Measurements from ENCODE around the gene CFAP141.

CFAP141 gene

DNA sequence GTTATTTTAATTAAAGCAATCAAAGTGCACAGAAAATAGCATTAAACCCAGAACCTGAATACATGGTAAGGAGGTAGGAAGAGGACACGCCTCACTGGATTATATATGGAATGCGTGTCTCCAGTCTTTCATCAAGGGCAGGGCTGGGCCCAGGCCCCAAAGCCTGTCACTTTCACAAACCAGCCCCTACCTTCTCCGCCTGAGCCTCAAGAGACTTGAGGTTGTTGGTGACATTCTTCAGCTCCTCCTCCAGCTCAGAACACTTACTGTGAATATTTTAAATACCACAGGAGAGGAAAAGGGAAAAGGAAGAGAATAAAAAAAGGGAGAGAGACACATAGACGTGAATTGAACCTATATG lies 34.9 kb downstream of the CFAP141 start:
- no peak for DNase-seq (ENCODE audit: low spot score)

DNA sequence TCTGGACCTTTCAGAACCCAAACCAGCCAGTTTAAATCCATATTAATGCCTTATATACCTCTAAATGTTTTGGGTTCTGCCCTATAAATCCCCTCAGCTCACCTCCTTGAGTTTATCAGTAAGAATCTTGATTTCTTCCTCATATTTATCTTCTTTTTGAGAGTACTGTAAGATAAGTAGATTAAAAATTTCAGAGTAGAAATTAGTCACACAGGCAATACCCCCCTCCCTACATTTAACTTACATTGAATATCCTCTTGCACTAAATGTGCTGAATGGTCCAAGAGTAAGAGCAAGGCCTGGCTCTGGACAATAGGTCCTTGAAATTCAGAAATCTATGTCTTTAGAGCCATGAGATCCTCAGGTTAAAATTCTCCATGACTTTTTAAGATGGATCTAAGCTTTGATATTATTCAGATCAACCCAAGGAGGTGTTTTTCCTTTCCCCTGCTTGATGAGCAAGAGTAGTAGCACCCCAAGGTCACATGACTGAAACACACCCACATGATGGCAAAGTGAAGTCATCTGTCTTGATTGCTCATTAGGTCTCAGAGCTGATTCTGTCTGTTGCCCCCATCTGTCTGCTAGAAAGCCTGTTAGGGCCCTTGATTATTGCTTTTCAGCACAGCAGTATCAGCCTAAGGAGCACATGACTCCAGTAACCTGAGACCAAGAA lies 35.4 kb downstream of the CFAP141 start:
- DNase-seq (ENCODE audit: low spot score), result no peak

DNA sequence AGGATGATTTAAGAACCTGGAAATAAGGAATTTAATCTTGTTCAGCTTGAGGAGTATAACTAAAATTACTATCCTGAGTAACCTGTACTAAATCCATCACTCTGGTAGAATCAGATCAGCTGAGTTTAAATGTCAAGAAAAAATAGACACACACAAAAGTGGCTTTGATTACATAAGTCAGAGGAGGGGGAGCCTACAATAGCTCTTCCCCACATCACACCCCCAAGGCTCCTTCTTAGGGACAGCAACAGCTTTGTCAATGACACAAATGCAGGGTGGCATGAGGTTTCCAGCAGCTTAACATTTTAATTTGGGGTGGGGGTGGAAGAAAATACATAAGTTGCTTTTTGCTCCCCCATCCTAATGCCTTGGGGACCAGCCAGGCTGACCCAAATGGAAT lies 38.7 kb downstream of the CFAP141 start:
- DNase-seq (ENCODE audit: low spot score), result no peak

- no peak for DNase-seq (ENCODE audit: low spot score)
These were observed 39.9 kb downstream of the CFAP141 start for GRCh38 chr1:154166207-154166606.

GRCh38 chr1:154159554-154159953 lies 46.6 kb downstream of the CFAP141 start:
- no peak for DNase-seq (ENCODE audit: low spot score)

DNA sequence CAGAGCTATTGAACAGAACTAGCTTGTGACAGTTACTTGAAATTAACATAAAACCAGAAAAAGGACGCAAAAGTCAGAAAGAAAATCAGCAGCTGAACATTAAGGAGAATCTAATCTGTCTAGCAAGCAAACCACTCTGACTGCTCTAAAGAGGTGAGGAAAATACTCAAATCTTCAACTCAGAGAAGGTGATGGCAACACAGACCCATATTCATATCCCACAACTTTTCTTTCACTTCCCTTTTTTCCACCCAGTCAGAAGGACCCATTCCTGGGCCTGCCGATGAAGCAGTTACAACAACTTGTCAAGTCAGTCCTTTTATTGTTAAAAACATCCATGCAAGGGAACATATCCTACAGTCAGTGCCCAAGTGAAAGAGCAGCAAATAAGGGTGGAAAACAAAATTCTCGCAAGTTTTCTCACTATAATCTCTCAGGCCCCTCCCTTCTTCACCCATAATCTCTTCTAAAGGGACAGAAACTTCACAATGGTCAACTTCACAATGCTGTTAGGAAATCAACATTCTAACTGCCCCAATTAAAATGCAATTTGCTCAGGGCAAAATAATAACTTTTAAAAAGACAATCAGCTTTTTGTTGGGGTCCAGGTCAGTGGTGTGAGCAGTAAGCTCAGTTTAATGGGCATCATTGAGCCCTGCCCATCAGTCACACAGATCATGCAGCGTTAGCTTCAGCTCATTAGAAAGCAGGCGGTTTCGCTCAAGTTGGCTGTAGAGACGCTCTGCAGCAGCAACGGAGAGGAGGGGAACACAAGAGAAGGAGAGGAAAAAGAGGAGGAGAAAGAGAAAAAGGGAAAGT lies 47.6 kb downstream of the CFAP141 start:
- no peak for DNase-seq (ENCODE audit: low spot score)

DNA sequence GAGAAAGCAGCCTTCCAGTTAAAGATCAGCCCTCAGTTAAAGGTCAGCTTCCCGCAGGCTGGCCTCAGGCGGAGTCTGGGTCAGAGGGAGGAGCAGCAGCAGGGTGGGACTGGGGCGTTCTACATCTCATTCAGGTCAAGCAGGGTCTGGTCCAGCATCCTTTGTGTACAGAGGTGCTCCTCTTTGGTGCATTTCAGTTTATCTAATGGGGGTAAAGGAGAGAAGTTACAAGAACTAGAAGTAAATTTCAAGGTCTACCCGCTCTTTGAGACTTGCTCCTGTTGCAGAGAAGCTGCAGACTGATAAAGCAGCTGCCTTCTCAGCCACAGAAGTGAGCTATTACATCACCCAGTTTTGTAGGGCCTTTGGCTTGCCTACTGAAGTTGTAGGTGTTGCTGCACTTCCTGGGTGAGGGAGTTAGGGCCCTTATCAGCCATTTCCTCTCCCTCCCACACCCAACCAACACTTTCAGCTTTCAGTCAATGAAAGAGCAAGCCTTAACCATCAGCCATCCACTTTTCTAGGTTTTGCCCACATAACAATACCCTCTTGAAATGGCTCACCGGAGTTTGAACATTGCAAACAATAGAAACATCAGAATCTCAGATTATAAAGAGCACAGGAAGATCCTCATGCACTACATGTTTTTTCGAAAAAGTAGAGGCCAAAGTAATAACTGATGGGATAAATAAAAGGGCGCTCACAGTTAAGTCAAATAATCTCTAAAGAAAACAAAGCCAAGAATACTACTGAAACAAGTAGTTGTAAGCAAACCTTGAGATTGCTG lies 48.4 kb downstream of the CFAP141 start:
- DNase-seq (ENCODE audit: low spot score), result no peak

- DNase-seq (ENCODE audit: low spot score), result no peak
These were observed 50.9 kb downstream of the CFAP141 start for GRCh38 chr1:154155251-154155650.

- DNase-seq (ENCODE audit: low spot score), result no peak
These were observed 51.5 kb downstream of the CFAP141 start, which contains the start of gene NUP210L for GRCh38 chr1:154154534-154155191. Gene NUP210L (minus strand): TSS chr1:154155073.

DNA sequence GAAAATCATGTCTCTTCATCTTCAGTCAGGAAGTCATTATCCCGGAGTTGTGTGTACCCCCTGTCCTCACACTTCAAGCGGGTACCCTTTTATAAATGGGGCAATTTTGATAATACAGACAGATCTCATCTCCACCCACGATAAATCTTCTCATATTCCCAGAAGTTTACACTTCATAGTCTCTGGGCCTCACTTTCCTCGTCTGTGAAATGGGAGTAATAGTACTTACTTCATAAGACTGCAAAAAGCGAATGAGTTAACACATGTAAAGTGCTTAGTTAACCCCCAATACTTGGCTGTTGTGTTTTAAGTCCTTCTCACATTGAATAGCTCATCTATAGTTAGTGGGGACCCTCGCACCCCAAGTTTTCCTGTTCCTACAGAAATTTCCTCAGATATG lies 52.1 kb downstream of the CFAP141 start:
- DNase-seq (ENCODE audit: low spot score), result no peak

GRCh38 chr1:154151311-154151710 lies 54.8 kb downstream of the CFAP141 start:
- DNase-seq (ENCODE audit: low spot score), result no peak
